ENCODE results near the gene KIRREL2.
"Not testable (repeated sequence)": the region's sequence is repeated elsewhere in the genome, so short reads cannot be mapped to it uniquely, and the experiment has no call there.

KIRREL2 gene

GRCh38 chr19:35869327-35870123 lies 12.8 kb downstream of the KIRREL2 start:
- DNase-seq (ENCODE audit: low read depth, low spot score) = no peak

GRCh38 chr19:35870124-35870736 lies 13.5 kb downstream of the KIRREL2 start:
- DNase-seq (ENCODE audit: low read depth, low spot score) = not testable (repeated sequence)

DNA sequence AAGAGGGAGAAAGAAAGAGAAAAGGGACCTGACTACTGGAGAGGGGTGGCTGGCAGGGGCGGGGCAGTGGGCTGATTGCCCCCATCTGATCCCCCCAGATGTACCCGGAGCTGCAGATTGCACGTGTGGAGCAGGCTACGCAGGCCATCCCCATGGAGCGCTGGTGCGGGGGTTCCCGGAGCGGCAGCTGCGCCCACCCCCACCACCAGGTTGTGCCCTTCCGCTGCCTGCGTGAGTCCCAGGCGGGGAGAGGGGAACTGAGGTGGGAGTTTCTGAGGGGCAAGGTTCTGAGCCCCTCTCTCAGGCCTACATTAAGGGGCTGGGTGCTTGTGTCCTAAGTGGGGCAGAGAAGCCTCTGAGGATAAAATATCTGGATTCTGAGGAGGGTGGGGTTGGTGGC lies 14.1 kb downstream of the KIRREL2 start:
- no peak for DNase-seq (ENCODE audit: low read depth, low spot score)

DNA sequence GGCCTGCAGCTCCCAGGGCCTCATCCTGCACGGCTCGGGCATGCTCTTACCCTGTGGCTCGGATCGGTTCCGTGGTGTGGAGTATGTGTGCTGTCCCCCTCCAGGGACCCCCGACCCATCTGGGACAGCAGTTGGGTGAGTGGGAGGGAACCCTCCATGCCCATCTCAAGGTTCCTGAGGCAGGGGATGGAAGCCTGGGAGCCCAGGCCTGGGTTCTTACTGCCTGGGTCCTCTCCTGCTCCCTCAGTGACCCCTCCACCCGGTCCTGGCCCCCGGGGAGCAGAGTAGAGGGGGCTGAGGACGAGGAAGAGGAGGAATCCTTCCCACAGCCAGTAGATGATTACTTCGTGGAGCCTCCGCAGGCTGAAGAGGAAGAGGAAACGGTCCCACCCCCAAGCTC lies 14.9 kb downstream of the KIRREL2 start:
- DNase-seq (ENCODE audit: low read depth, low spot score) = no peak

DNA sequence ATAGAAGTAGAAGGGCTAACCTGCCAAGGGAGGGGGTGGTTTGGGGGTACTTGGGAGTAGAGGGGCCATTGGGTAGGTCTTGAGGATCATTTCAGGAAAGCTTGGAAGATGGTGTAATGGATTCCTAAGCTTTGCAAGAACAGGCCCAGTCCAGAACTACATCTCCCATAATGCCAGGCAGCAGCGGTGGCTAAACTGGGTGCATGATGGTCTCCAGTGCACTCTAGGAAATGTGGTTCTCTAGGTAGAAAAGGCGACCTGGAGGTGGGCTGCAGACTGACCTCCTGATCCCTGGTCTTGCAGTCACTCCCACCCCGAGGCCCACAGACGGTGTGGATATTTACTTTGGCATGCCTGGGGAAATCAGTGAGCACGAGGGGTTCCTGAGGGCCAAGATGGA lies 15.5 kb downstream of the KIRREL2 start:
- DNase-seq (ENCODE audit: low read depth, low spot score) = no peak

- DNase-seq (ENCODE audit: low read depth, low spot score) = no peak
Observed at GRCh38 chr19:35874392-35874930, 17.8 kb downstream of the KIRREL2 start.

DNA sequence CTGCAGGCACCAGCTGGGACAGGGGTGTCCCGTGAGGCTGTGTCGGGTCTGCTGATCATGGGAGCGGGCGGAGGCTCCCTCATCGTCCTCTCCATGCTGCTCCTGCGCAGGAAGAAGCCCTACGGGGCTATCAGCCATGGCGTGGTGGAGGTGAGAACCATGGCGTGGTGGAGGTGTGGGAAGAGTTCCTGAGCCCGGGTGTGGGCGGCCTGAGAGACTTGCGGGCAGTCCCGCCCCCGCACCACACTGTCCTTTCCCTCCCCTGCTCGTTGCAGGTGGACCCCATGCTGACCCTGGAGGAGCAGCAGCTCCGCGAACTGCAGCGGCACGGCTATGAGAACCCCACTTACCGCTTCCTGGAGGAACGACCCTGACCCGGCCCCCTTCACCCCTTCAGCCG lies 22.4 kb downstream of the KIRREL2 start:
- no peak for DNase-seq (ENCODE audit: low read depth, low spot score)

- DNase-seq (ENCODE audit: low read depth, low spot score) = peak; percentile 42
Observed at GRCh38 chr19:35879770-35880317, 23.1 kb downstream of the KIRREL2 start.

DNA sequence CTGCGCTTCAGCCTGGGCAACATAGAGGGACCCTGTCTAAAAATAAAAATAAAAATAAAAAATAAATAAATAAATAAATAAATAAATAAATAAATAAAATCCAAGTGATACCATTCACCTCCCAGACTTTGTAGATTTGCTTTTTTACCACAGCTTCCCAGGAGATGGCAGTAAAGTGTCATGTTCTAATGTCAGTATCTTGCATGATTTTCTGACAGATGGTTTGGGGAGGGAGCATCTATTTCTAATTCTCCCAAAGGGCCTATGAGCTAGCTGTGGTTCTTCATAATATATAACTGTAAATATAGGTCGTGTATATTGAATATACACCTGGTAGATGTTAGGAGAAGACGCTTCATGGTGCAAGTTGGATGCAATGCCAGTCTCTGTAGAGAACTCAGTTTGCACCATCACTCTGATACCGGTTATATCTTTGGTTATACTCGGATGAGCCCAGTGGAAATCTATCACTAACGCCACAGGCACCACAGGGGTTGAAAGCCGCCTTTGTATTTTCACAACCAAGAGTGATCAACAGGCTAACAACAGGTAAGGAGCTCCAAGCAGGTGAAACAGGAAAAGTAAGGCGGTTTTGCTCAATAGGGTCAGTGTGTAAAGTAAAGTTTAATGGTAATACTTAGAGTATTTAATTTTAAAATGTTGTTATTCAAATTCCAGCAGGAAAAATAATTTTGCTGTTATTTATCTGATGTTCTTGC lies 25.6 kb downstream of the KIRREL2 start:
- no peak for DNase-seq (ENCODE audit: low read depth, low spot score)

DNA sequence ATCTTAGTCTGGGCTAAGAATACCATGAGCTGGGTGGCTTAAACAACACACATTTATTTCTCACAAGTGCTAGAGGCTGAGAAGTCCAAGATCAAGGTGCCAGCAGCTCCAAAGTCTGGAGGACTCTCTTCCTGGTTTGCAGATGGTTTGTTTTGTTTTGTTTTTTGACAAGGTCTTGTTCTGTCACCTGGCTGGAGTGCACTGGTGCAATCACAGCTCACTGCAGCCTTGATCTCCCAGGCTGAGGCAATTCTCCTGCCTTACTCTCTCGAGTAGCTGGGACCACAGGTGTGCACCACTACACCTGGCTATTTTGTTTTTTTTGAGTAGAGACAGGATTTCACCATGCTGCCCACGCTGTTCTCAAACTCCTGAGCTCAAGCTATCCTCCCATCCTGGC lies 27.2 kb downstream of the KIRREL2 start:
- DNase-seq (ENCODE audit: low read depth, low spot score) = no peak

DNA sequence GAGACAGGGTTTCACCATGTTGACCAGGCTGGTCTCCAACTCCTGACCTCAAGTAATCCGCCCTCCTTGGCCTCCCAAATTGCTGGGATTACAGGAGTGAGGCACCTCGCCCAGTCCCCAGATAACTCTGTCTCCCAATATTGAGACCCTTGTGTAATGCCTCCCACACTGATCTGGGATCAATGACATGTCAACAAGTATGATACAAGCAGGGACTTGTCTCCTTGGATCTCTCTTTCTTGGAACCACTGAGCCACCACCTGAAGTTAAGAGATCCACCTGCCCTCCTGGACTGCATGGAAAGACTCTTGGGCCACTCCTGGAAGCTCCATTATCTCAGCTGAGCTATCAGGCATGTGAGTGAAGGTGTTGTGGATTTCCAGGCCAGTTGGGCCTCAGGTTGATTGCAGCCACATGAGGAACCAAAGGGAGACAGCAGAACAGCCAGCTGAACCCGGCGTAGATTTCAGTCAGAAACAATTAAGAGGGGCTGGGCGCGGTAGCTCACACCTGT lies 28.6 kb downstream of the KIRREL2 start:
- no peak for DNase-seq (ENCODE audit: low read depth, low spot score)

DNA sequence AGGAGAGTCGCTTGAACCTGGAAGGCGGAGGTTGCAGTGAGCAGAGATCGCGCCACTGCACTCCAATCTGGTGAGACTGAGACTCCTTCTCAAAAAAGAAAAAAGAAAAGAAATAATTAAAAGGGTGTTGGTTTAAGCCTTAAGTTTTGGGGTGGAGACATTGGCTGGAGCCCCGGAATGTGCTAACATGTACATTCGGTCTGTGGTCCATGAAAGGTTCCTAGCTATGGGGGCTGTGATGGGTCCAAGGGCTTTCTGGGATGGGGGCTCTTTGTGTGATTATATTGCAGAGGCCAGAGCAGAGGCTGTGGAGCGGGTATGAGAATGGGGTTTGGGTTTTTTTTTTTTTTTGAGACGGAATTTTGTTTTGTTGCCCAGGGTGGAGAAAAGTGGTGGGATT lies 29.2 kb downstream of the KIRREL2 start:
- no peak for DNase-seq (ENCODE audit: low read depth, low spot score)

DNA sequence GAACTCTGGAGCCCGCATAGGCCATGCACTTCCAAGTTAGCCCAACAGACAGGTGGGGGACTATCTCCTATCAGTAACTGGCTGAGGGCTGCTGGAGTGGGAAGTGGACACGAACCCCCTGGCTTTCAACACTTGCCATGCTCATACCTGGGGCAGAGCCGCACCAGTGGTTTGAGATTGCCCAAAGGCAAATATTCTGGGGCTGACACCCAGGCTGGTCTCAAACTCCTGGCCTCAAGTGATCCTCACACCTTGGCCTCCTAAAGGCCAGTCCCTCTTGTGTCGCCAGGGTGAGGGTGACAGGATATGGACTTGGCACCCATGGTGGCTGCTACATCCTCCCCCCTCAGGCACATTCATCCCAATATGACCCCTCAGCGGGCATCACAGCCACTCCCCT lies 30.5 kb downstream of the KIRREL2 start:
- no peak for DNase-seq (ENCODE audit: low read depth, low spot score)

DNA sequence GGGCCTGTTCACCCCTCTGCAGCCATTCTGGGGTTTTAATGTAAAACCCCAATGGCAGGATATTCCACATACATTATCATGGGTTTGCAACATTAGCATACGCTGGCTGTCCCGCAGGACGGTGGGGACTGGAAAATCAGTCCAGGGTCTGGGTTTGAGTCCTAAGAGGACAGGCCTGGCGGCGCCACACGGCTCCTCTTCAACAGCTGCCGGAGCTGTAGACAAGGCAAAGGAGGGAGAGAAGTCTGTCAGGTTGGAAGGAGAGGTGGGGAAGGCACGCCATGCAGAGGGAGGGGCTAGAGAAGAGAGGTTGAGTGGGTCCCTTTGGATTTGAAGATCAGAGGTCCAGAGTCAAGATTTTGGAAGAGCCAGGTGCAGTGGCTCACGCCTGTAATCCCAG lies 31.7 kb downstream of the KIRREL2 start:
- DNase-seq (ENCODE audit: low read depth, low spot score) = no peak

GRCh38 chr19:35889370-35890112 lies 32.8 kb downstream of the KIRREL2 start:
- no peak for DNase-seq (ENCODE audit: low read depth, low spot score)

GRCh38 chr19:35890113-35890650 lies 33.5 kb downstream of the KIRREL2 start:
- DNase-seq (ENCODE audit: low read depth, low spot score) = no peak

- not testable (repeated sequence) for DNase-seq (ENCODE audit: low read depth, low spot score)
Observed at GRCh38 chr19:35891819-35892218, 35.1 kb downstream of the KIRREL2 start.

- no peak for DNase-seq (ENCODE audit: low read depth, low spot score)
Observed at GRCh38 chr19:35894342-35894741, 37.6 kb downstream of the KIRREL2 start.

GRCh38 chr19:35895911-35896642 lies 39.4 kb downstream of the KIRREL2 start:
- DNase-seq (ENCODE audit: low read depth, low spot score) = no peak

GRCh38 chr19:35896643-35897040 lies 39.9 kb downstream of the KIRREL2 start:
- DNase-seq (ENCODE audit: low read depth, low spot score) = no peak

Measured in brain pericyte (primary cell).